Ramos (cell line): ENCODE data around the gene BRME1.
"Not testable (repeated sequence)": the region's sequence is repeated elsewhere in the genome, so short reads cannot be mapped to it uniquely, and the experiment has no call there.

Experiments
- in situ Hi-C: fragments of 300-500 bp; cut with MboI; formaldehyde crosslinking; loops from one replicate; pipeline ENCODE4 v1.14.3; 2022; ENCODE audit warnings: low sequenced_read_pairs; ENCODE audit not compliant: unreplicated experiment

The BRME1 gene

GRCh38 chr19:13929340-13929739 lies 23.4 kb upstream of the BRME1 start:
- in situ Hi-C loops, result no loop called here

DNA sequence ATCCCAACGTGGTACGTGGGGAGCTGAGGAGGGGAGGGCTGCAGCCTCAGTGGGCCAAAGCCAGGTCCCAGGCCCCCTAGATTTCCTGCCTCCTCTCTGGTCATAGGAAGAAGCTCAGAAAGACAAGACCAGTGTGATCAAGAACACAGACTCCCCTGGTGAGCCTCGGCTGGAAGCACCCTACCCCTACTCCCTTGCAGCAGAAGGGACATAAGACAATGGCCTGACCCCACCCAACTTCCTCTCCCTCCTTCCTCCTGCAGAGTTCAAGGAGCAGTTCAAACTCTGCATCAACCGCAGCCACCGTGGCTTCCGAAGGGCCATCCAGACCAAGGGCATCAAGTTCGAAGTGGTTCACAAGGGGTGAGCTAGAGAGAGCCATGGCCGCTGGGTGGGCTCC lies 20.8 kb upstream of the BRME1 start:
- in situ Hi-C loops, result no loop called here

DNA sequence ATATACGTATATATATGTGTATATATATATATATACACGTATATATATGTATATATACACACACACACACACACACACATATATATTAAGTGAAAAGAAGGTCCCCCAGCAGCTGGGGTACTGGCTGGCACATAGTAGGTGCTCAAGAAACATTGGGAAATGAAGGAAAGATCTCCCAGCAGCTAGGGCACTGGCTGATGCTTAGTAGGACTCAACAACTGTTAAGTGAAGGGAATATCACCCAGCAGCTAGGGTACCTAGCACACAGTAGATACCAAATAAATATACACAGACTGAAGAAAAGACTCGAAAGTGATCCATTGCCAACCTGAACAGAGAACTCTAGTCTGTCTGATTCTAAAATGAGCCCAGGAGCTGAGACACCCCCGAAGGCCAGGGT lies 20.1 kb upstream of the BRME1 start:
- in situ Hi-C loops, result no loop called here

DNA sequence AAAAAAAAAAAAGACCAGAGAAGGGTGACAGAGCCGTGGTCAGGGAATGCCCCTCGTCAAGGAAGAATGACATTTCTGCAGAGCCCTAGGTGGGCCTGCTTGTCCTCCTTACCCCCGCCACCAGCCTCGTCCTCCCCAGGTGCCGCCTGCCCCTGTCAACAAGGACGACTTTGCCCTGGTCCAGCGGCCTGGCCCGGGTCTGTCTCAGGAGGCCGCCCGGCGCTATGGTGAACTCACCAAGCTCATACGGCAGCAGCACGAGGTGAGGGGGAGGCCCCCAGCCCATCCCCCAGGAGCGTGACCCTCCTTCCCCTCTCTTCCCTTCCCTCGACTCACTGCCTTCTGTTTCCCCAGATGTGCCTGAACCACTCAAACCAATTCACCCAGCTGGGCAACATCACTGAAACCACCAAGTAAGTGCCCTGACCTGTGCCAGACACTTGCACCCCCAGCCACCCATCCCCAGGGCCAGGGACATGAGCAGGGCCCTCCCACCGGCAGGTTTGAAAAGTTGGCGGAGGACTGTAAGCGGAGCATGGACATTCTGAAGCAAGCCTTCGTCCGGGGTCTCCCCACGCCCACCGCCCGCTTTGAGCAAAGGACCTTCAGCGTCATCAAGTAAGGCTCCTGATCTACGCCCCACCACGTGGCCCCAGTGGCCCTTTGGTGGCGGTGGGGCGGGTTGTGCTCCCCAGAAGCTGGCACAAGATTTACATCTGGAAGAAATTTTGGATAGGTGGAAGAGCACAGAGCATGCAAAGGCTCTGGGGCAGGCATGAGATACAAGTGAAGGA lies 17.5 kb upstream of the BRME1 start:
- in situ Hi-C loops, result no loop called here

DNA sequence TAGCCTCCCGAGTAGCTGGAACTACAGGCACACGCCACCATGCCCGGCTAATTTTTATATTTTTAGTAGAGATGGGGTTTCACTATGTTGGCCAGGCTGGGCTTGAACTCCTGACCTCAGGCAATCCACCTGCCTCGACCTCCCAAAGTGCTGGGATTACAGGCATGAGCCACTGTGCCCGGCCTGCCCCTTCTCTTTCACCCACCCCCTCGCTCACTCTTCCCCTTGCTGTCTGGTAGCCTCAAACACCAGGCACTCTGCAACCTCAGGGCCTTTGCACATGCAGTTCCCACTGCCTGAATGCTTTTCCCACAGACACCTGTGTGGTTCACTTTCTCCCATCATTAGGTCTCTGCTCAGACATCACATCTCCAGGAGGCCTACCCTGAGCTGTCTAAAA lies 16.2 kb upstream of the BRME1 start:
- in situ Hi-C loops, result not testable (repeated sequence)

GRCh38 chr19:13920940-13921747 lies 15.2 kb upstream of the BRME1 start:
- in situ Hi-C loops, result no loop called here

- in situ Hi-C loops, result no loop called here
Measured at GRCh38 chr19:13920524-13920923, 14.6 kb upstream of the BRME1 start.

DNA sequence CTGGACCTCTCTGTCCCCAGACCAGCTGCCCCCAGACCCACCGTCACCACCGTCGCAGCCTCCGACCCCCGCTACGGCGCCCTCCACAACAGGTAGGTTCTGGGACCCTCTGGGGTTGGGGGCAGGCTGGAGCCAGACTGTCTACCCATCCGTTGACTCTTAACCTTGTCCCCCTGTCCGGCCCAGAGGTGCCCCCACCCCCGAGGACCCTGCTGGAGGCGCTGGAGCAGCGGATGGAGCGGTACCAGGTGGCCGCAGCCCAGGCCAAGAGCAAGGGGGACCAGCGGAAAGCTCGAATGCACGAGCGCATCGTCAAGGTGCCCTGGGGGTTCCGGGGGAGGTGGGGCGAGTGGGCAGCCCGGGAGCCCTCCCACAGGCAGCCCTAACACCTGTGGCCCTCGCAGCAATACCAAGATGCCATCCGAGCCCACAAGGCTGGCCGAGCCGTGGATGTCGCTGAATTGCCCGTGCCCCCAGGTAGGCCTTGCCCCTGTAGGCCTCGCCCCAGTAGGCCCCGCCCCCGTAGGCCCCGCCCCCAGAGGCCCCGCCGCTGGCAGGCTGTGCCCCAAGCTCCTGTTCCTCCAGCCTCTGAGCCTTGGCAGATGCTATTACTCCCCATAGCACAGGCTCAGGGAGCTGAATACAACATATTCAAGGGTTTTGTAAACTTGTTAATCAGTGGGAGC lies 13.0 kb upstream of the BRME1 start:
- in situ Hi-C loops, result no loop called here

DNA sequence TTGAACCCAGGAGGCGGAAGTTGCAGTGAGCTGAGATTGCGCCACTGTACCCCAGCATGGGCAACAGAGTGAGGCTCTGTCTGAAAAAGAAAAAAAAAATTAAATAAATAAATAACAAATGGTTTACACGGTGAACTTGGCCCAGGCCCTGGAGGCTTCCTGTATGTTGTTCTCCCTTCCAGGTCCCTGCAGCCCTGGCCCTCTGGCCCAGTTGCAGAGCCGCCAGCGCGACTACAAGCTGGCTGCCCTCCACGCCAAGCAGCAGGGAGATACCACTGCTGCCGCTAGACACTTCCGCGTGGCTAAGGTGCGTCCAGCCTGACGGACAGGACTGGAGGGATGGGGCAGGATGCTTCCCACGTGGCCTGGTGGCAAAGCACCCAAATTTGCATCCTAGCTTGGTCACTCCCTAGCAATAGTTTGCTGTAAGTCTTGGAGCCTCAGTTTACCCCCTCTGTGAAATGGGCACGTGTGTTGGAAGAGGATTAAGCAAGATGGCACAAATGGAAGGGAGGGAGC lies 12.0 kb upstream of the BRME1 start:
- in situ Hi-C loops, result no loop called here

DNA sequence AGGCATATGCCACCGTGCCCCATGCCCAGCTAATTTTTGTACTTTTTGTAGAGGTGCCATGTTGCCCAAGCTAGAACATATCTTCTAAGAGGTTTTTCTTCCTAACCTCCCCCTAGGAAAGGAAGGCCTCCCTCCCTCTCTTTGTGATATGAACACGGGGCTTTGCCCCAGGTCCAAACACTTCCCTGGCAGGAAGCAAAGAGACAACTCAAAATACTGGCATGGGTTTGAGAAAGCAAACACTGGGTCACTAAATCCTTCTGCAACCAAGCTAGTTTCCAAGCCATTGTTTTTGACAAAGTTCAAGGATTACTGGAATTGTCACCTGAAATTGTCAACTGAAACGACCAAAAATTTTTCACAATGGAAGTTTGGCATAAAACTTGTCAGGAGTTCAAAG lies 8.9 kb upstream of the BRME1 start:
- in situ Hi-C loops, result no loop called here

DNA sequence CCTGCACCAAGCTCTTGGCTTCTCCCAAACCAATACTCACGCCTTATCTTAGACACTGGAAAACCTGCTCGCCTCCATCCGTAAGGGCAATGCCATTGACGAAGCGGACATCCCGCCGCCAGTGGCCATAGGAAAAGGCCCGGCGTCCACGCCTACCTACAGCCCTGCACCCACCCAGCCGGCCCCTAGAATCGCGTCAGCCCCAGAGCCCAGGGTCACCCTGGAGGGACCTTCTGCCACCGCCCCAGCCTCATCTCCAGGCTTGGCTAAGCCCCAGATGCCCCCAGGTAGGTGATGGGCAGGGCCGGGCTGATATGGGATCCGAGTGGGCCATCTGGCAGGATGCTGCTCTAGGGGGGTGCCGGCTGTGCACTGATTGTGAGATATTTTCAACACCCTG lies 7.4 kb upstream of the BRME1 start:
- in situ Hi-C loops, result no loop called here

- in situ Hi-C loops, result no loop called here
Measured at GRCh38 chr19:13909430-13909829, 3.5 kb upstream of the BRME1 start.

GRCh38 chr19:13908674-13909073 lies 2.8 kb upstream of the BRME1 start:
- in situ Hi-C loops, result no loop called here

- in situ Hi-C loops, result no loop called here
Measured at GRCh38 chr19:13906910-13907309, 993 bp upstream of the BRME1 start.

- in situ Hi-C loops, result no loop called here
Measured at GRCh38 chr19:13906521-13906904, 596 bp upstream of the BRME1 start.

- in situ Hi-C loops, result no loop called here
Measured at GRCh38 chr19:13902993-13903555, 2.8 kb downstream of the BRME1 start.

GRCh38 chr19:13899912-13900584 lies 5.9 kb downstream of the BRME1 start:
- in situ Hi-C loops, result no loop called here

GRCh38 chr19:13899393-13899792 lies 6.5 kb downstream of the BRME1 start:
- in situ Hi-C loops, result no loop called here

- in situ Hi-C loops, result no loop called here
Measured at GRCh38 chr19:13896227-13896626, 9.7 kb downstream of the BRME1 start.

DNA sequence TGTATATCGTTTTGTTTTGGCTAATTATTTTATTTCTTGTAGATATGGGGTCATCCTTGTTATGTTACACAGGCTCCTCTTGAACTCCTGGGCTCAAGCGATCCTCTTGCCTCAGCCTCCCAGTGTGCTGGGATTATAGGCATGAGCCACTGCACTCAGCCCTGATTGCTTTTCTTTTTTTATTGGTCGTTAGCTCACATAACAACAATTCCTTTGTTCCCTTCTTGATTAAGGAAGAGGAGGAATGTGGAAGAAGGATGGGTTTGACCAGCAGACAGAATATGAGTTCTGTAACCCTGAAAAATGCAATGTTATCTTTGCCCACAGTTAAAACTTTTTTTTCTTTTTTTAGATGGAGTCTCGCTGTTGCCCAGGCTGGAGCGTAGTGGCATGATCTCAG lies 11.4 kb downstream of the BRME1 start:
- in situ Hi-C loops, result no loop called here
